ENCODE results near the gene PIEZO2. TPM values are rescaled to one million over a fixed set of nuclear protein-coding genes. Genes with fewer than 3 reads are reported as not detected.
A peak's percentile ranks its signal among the peaks of the same experiment; 100 is the strongest.

Gene PIEZO2
- total RNA-seq, 1 experiment from 2014 or later, result 0.57 TPM

- no peak overlapping the region for H3K4me3 ChIP-seq (ENCODE audit: low read depth in 2 of 2, low read length in 2 of 2)
- TF ChIP-seq POLR2AphosphoS5 (IDR thresholded peaks at IDR 0.05; ENCODE audit: low read depth, low read length), result no peak
- no peak for TF ChIP-seq SIN3A (IDR thresholded peaks at IDR 0.05; ENCODE audit: borderline replicate concordance, insufficient read depth, low read depth, low read length)
- TF ChIP-seq TCF7L2 (IDR thresholded peaks at IDR 0.05; ENCODE audit: low read depth, low read length), result no peak
- no peak for TF ChIP-seq REST (IDR thresholded peaks at IDR 0.05; ENCODE audit: insufficient read depth in 1 of 2, low read depth in 2 of 2, low read length in 1 of 2)
- TF ChIP-seq CTCF (IDR thresholded peaks at IDR 0.05), result no peak
- ATAC-seq (no peak), DNase-seq (ENCODE audit: low read depth, low spot score) (no peak)
- CTCF ChIA-PET, result no interaction called here
- H3K27ac ChIP-seq (ENCODE audit: low read length), result no peak overlapping the region
- no peaks in the 10 kb centered on the region for H3K9me3 ChIP-seq (ENCODE audit: control insufficient read depth, insufficient read depth, low read depth, low read length)
- no peaks in the 10 kb centered on the region for H3K36me3 ChIP-seq (ENCODE audit: control insufficient read depth, insufficient read depth, low read length)
- intact Hi-C loops (cut with micrococcal nuclease; ENCODE audit: unreplicated experiment), result no loop called here
- no TSS peak for BruUV-seq (replicated peaks)
- H3K27me3 ChIP-seq (ENCODE audit: control insufficient read depth, insufficient read depth, low read length), result no peaks in the 10 kb centered on the region; the same call in 1 of the 2 replicates
- POLR2A ChIA-PET, result no interaction called here
- no peaks in the 10 kb centered on the region for H3K4me1 ChIP-seq (ENCODE audit: control insufficient read depth, insufficient read depth, low read length)
- in situ Hi-C loops (cut with HindIII; ENCODE audit: low pct_unique_long_range_greater_than_20kb, low sequenced_read_pairs), result no loop called here
Observed at GRCh38 chr18:10739152-10739551, 410.2 kb downstream of the PIEZO2 start.

GRCh38 chr18:10736984-10737383 is 412.4 kb downstream of the PIEZO2 start:
- CTCF ChIA-PET, result no interaction called here

More at GRCh38 chr18:10736984-10737383, 412.4 kb downstream of the PIEZO2 start:
- H3K4me3 ChIP-seq (ENCODE audit: low read depth in 2 of 2, low read length in 2 of 2), result no peak overlapping the region
- POLR2A ChIA-PET, result no interaction called here
- in situ Hi-C loops (cut with HindIII; ENCODE audit: low pct_unique_long_range_greater_than_20kb, low sequenced_read_pairs) (no loop called here), intact Hi-C loops (cut with micrococcal nuclease; ENCODE audit: unreplicated experiment) (no loop called here)
- TF ChIP-seq SIN3A (IDR thresholded peaks at IDR 0.05; ENCODE audit: borderline replicate concordance, insufficient read depth, low read depth, low read length) (no peak), REST (IDR thresholded peaks at IDR 0.05; ENCODE audit: insufficient read depth in 1 of 2, low read depth in 2 of 2, low read length in 1 of 2) (peak; percentile 49 to 51; a peak in 1 of 4 replicates)
- no peaks in the 10 kb centered on the region for H3K9me3 ChIP-seq (ENCODE audit: control insufficient read depth, insufficient read depth, low read depth, low read length)
- no TSS peak for BruUV-seq (replicated peaks)
- H3K27me3 ChIP-seq (ENCODE audit: control insufficient read depth, insufficient read depth, low read length), result peaks cover 4% of the 10 kb centered on the region; the same call in 1 of the 2 replicates
- no peak overlapping the region for H3K27ac ChIP-seq (ENCODE audit: low read length)
- H3K4me1 ChIP-seq (ENCODE audit: control insufficient read depth, insufficient read depth, low read length), result no peaks in the 10 kb centered on the region
- DNase-seq (ENCODE audit: low read depth, low spot score), result no peak
- ATAC-seq, result no peak
- no peaks in the 10 kb centered on the region for H3K36me3 ChIP-seq (ENCODE audit: control insufficient read depth, insufficient read depth, low read length)

All from Panc1 (cell line).